Measurements from ENCODE around the gene NCCRP1. TPM values are rescaled to one million over a fixed set of nuclear protein-coding genes. Genes with fewer than 3 reads are reported as not detected.

NCCRP1 gene
- total RNA-seq, 4 donors from 2014 or later, result 0.46 TPM; not detected in 3

- ATAC-seq (ENCODE audit: low FRiP score), result no peak
- TF ChIP-seq, protein P1, sequence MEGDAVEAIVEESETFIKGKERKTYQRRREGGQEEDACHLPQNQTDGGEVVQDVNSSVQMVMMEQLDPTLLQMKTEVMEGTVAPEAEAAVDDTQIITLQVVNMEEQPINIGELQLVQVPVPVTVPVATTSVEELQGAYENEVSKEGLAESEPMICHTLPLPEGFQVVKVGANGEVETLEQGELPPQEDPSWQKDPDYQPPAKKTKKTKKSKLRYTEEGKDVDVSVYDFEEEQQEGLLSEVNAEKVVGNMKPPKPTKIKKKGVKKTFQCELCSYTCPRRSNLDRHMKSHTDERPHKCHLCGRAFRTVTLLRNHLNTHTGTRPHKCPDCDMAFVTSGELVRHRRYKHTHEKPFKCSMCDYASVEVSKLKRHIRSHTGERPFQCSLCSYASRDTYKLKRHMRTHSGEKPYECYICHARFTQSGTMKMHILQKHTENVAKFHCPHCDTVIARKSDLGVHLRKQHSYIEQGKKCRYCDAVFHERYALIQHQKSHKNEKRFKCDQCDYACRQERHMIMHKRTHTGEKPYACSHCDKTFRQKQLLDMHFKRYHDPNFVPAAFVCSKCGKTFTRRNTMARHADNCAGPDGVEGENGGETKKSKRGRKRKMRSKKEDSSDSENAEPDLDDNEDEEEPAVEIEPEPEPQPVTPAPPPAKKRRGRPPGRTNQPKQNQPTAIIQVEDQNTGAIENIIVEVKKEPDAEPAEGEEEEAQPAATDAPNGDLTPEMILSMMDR (IDR thresholded peaks at IDR 0.05), result no peak
- no peak for DNase-seq (ENCODE audit: low spot score)
These were observed 6.0 kb upstream of the NCCRP1 start for GRCh38 chr19:39190768-39191167.

- DNase-seq (ENCODE audit: low spot score), result no peak
- TF ChIP-seq, protein P1 (IDR thresholded peaks at IDR 0.05), result no peak
- ATAC-seq (ENCODE audit: low FRiP score), result no peak
These were observed 3.9 kb upstream of the NCCRP1 start for GRCh38 chr19:39192846-39193245.

GRCh38 chr19:39193803-39194202 lies 3.0 kb upstream of the NCCRP1 start:
- ATAC-seq (ENCODE audit: low FRiP score), result peak; percentile 79
- DNase-seq (ENCODE audit: low spot score), result no peak
- TF ChIP-seq, protein P1 (IDR thresholded peaks at IDR 0.05), result no peak

DNA sequence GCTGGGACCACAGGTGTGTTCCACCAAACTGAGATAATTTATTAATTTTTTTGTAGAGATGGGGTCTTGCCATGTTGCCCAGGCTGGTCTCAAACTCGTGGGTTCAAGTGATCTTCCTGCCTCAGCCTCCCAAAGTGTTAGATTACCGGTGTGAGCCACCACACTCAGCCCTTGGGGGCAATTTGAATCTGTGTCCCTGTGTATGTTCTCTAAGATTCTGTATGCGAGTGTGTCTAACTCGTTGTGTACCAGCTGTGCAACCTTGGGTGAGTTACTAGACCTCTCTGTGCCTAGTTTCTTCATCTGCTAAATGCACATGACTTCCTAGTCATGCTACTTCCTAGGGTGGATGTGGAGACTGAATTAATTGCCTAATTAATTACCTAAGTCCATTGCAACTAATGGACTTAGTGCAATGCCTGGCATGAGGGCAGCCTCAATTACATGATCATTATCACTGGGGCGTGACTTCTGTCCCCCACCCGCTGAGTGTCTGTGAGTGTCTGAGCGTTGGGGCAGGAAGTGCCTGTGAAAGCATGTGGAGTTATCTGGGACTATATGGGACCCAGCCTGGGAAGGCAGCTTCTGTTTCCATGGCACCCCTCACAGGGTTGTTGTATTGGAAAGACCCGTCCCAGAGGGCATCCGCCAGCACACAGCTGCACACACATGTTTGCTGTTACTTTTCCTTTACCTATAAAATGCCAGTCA lies 1.8 kb upstream of the NCCRP1 start:
- ATAC-seq (ENCODE audit: low FRiP score) (no peak), DNase-seq (ENCODE audit: low spot score) (no peak)
- TF ChIP-seq, protein P1 (IDR thresholded peaks at IDR 0.05), result no peak

- ATAC-seq (ENCODE audit: low FRiP score), result no peak
- TF ChIP-seq, protein P1 (IDR thresholded peaks at IDR 0.05), result no peak
- DNase-seq (ENCODE audit: low spot score), result no peak
These were observed 1.0 kb upstream of the NCCRP1 start for GRCh38 chr19:39195755-39196154.

DNA sequence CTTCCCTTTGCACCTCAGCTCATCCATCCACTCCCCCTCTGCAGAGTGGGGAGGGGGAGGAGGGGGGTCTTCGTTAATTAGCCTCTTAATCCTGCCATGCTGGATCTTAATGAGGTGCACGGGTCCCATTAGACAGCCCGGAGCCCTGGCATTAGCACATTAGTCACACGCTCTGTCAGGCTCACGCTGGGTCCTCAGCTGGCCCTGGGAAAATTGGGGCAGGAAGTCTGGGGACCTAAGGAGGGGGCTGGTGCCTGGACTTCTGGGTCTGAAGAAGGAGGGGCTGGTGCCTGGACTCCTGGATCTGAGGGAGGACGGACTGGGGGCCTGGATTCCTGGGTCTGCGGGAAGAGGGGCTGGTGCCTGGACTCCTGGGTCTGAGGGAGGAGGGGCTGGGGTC lies 444 bp upstream of the NCCRP1 start:
- ATAC-seq (ENCODE audit: low FRiP score) (no peak), DNase-seq (ENCODE audit: low spot score) (no peak)
- TF ChIP-seq, protein P1 (IDR thresholded peaks at IDR 0.05), result no peak

DNA sequence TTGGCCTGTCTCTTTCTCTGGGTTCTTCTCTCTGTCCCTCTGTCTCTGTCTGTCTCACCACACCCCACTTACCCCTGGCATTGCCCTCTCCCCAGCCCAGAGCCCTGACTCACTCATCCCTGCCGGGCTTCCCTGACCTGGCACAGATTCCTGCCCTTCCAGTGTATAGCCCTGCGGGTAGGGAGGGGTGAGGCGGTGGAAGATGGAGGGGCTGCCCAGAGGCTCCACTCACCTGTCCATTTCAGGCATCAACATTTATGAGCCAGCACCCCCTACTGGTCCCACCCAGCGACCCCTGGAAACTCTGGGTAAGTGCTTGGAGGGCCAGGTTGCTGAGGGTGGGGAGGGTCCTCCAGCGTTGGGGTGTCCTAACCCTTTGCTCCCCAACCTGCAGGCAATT lies 1.0 kb downstream of the NCCRP1 start:
- TF ChIP-seq, protein P1 (IDR thresholded peaks at IDR 0.05), result no peak
- ATAC-seq (ENCODE audit: low FRiP score), result peak; percentile 35
- no peak for DNase-seq (ENCODE audit: low spot score)
